Measurements from ENCODE around the gene CERK. TPM values are rescaled to one million over a fixed set of nuclear protein-coding genes. Genes with fewer than 3 reads are reported as not detected.

Gene CERK
- total and polyA plus RNA-seq, 2 of the 8 experiments (the other 6 are each of a cell fraction or from before 2014, with no cell fraction given), result 26.6 to 59.0 TPM

- TF ChIP-seq CHD7 (IDR thresholded peaks at IDR 0.05; ENCODE audit: insufficient replicate concordance, low read length) (no peak), EGR1 (IDR thresholded peaks at IDR 0.05; ENCODE audit: borderline replicate concordance, low read depth, low read length) (no peak), TEAD4 (IDR thresholded peaks at IDR 0.05; ENCODE audit: low read depth, low read length) (no peak), JUN (IDR thresholded peaks at IDR 0.05; ENCODE audit: low read depth, low read length) (no peak), SIRT6 (IDR thresholded peaks at IDR 0.05; ENCODE audit: low read length) (no peak), SAP30 (IDR thresholded peaks at IDR 0.05; ENCODE audit: insufficient read depth, insufficient replicate concordance, low read length) (no peak), SP1 (IDR thresholded peaks at IDR 0.05; ENCODE audit: low read depth, low read length) (no peak), CBX5 (IDR thresholded peaks at IDR 0.05; ENCODE audit: low read depth, low read length) (no peak), NRF1 (IDR thresholded peaks at IDR 0.05; ENCODE audit: low read depth, low read length) (no peak), CTBP2 (IDR thresholded peaks at IDR 0.05; ENCODE audit: borderline replicate concordance, insufficient read depth, insufficient read length, low read length) (no peak), CHD2 (IDR thresholded peaks at IDR 0.05; ENCODE audit: low read length) (no peak), EP300 (IDR thresholded peaks at IDR 0.05; ENCODE audit: borderline replicate concordance in 1 of 2, low read depth in 2 of 2, low read length in 2 of 2) (no peak), SP4 (IDR thresholded peaks at IDR 0.05; ENCODE audit: low read length) (no peak)
Observed at GRCh38 chr22:46780453-46780852, 42.4 kb upstream of the CERK start (continued).

All from H1 (cell line).